Lower leg skin (tissue), 3 donors: ENCODE results near the gene VASH2.

Experiments
- CTCF ChIP-seq, 3 donors: fragments of 450-650 bp; IDR thresholded peaks; one replicate each; pipeline ENCODE4 v1.5.1; 2016; ENCODE audit warnings: antibody characterized with exemption in 3 of 3, mild to moderate bottlenecking in 3 of 3, moderate library complexity in 2 of 3
- POLR2A ChIP-seq, 2 donors: fragments of 450-650 bp; IDR thresholded peaks; one replicate each; pipeline ENCODE4 v1.6.1; 2016 to 2017; ENCODE audit warnings: antibody characterized with exemption in 2 of 2, mild to moderate bottlenecking in 1 of 2, moderate library complexity in 1 of 2

GRCh38 chr1:212901290-212901689 is 49.1 kb upstream of the VASH2 start:
- no peak for TF ChIP-seq POLR2A (IDR thresholded peaks at IDR 0.05)
- no peak for TF ChIP-seq CTCF (IDR thresholded peaks at IDR 0.05)
